Measurements from ENCODE around the gene NRCAM.
A peak's percentile ranks its signal among the peaks of the same experiment; 100 is the strongest.
"Not testable (repeated sequence)": the region's sequence is repeated elsewhere in the genome, so short reads cannot be mapped to it uniquely, and the experiment has no call there.

The NRCAM gene

GRCh38 chr7:108303332-108303731 is 152.9 kb downstream of the NRCAM start:
- DNase-seq = no peak

GRCh38 chr7:108301387-108301786 is 154.8 kb downstream of the NRCAM start:
- DNase-seq = no peak

- peak in 1 of 2 experiments; percentile 27 for DNase-seq
These were observed 156.8 kb downstream of the NRCAM start for GRCh38 chr7:108299251-108299973.

GRCh38 chr7:108296911-108297310 is 159.3 kb downstream of the NRCAM start:
- no peak for DNase-seq

GRCh38 chr7:108294595-108294994 is 161.6 kb downstream of the NRCAM start:
- no peak for DNase-seq

- DNase-seq = no peak
These were observed 163.1 kb downstream of the NRCAM start for GRCh38 chr7:108293149-108293612.

- no peak for DNase-seq
These were observed 163.7 kb downstream of the NRCAM start for GRCh38 chr7:108292541-108292940.

GRCh38 chr7:108291791-108292440 is 164.3 kb downstream of the NRCAM start:
- DNase-seq = no peak

- no peak for DNase-seq
These were observed 165.1 kb downstream of the NRCAM start for GRCh38 chr7:108291152-108291508.

GRCh38 chr7:108290459-108291151 is 165.6 kb downstream of the NRCAM start:
- no peak for DNase-seq

GRCh38 chr7:108289852-108290251 is 166.4 kb downstream of the NRCAM start:
- no peak for DNase-seq

- no peak for DNase-seq
These were observed 168.4 kb downstream of the NRCAM start for GRCh38 chr7:108287857-108288256.

- DNase-seq = no peak
These were observed 169.8 kb downstream of the NRCAM start for GRCh38 chr7:108286290-108286904.

- DNase-seq = no peak
These were observed 170.5 kb downstream of the NRCAM start for GRCh38 chr7:108285778-108286177.

GRCh38 chr7:108285003-108285368 is 171.2 kb downstream of the NRCAM start:
- no peak for DNase-seq

GRCh38 chr7:108284349-108285002 is 171.8 kb downstream of the NRCAM start:
- no peak for DNase-seq

- no peak for DNase-seq
These were observed 173.0 kb downstream of the NRCAM start for GRCh38 chr7:108283252-108283651.

GRCh38 chr7:108282427-108282996 is 173.7 kb downstream of the NRCAM start:
- DNase-seq = no peak

- no peak for DNase-seq
These were observed 176.1 kb downstream of the NRCAM start for GRCh38 chr7:108280136-108280535.

GRCh38 chr7:108278776-108279175 is 177.5 kb downstream of the NRCAM start:
- DNase-seq = no peak

GRCh38 chr7:108278281-108278680 is 178.0 kb downstream of the NRCAM start:
- no peak for DNase-seq

GRCh38 chr7:108274447-108274846 is 181.8 kb downstream of the NRCAM start:
- DNase-seq = not testable (repeated sequence)

GRCh38 chr7:108272891-108273290 is 183.3 kb downstream of the NRCAM start:
- not testable (repeated sequence) for DNase-seq
